ENCODE results near the gene ISM2.

- TF ChIP-seq CTCF (IDR thresholded peaks at IDR 0.05) (no peak), EZH2 (IDR thresholded peaks at IDR 0.05; ENCODE audit: borderline replicate concordance, insufficient read depth, low read depth, low read length, poor library complexity, severe bottlenecking) (no peak)
These were observed 13.0 kb upstream of the ISM2 start for GRCh38 chr14:77511486-77512162.
